ENCODE results near the gene CHI3L1. TPM values are rescaled to one million over a fixed set of nuclear protein-coding genes. Genes with fewer than 3 reads are reported as not detected.

Gene CHI3L1
- total and polyA plus RNA-seq, 4 donors = 5.0 to 34.7 (median 15.9) TPM

- no peaks in the 10 kb centered on the region for H3K36me3 ChIP-seq (ENCODE audit: control insufficient read depth in 4 of 4, insufficient read depth in 3 of 4, low read depth in 1 of 4, low read length in 3 of 4)
- no peaks in the 10 kb centered on the region for H3K27me3 ChIP-seq (ENCODE audit: control insufficient read depth in 4 of 4, insufficient read depth in 4 of 4, low read length in 3 of 4)
- no peak overlapping the region for H3K4me3 ChIP-seq (ENCODE audit: low read depth in 1 of 3, low read length in 3 of 3)
- no peaks in the 10 kb centered on the region for H3K9me3 ChIP-seq (ENCODE audit: control insufficient read depth in 4 of 4, low read length in 3 of 4)
- WGBS = 86% methylated on average over 1 of the region's 1 CpG
- H3K9ac ChIP-seq (ENCODE audit: low read depth in 1 of 2, low read length in 2 of 2) = no peak overlapping the region
- H3K27ac ChIP-seq (ENCODE audit: low read depth in 1 of 2, low read length in 2 of 2) = no peak overlapping the region
- H3K4me1 ChIP-seq (ENCODE audit: control insufficient read depth in 4 of 4, insufficient read depth in 4 of 4, low read length in 3 of 4) = peaks cover 0 to 17% (median 8%) of the 10 kb centered on the region in 4 donors
- TF ChIP-seq SP1 (IDR thresholded peaks at IDR 0.05) (no peak), HNF4A (conservative IDR thresholded peaks at IDR 0.05) (no peak)
- no peak for DNase-seq (ENCODE audit: low spot score)
These were observed 14.4 kb upstream of the CHI3L1 start for GRCh38 chr1:203200916-203201315.

DNA sequence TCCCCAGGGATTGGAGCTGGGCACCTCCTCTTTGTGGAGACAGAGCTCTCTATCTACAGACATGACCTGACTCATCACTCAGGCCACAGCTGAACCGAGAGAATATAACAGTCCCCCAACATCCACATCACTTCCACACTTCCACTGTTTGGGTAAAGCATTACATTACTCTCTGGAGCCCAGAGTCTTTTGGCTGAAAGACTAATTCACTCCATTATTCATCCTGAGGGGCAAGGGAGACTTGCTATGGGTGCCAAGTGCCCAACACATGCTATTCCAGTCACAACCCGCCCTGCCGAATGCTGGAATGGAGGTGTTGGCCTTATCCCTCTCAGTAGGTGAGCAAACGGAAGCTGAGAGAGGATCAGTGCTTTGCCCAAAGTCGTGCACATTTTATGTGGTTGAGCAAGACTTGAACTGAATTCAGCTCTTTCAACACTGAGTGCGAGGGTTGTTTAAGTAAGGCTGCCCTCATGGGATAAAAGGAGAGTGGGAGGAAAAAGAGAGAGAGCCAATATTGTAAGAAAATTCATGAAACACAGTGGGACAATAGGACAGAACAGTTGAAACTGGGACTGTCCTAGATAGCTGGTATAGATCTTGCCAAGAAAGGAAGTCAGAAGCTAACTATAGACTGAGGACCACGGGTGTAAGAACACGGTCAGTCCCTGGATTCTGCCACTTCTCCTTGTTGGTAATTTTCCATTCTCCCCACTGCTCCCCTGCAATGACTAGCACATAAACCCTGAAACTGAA, 13.5 kb upstream of the CHI3L1 start:
- no peaks in the 10 kb centered on the region for H3K36me3 ChIP-seq (ENCODE audit: control insufficient read depth in 4 of 4, insufficient read depth in 3 of 4, low read depth in 1 of 4, low read length in 3 of 4)
- WGBS = 37% methylated on average over 8 of the region's 8 CpGs
- H3K27ac ChIP-seq (ENCODE audit: low read depth in 1 of 2, low read length in 2 of 2) = peak overlapping the region; percentile 26 to 57
- DNase-seq (ENCODE audit: low spot score) = no peak
- no peak overlapping the region for H3K9ac ChIP-seq (ENCODE audit: low read depth in 1 of 2, low read length in 2 of 2)
- no peaks in the 10 kb centered on the region for H3K9me3 ChIP-seq (ENCODE audit: control insufficient read depth in 4 of 4, low read length in 3 of 4)
- no peak overlapping the region for H3K4me3 ChIP-seq (ENCODE audit: low read depth in 1 of 3, low read length in 3 of 3)
- no peaks in the 10 kb centered on the region for H3K27me3 ChIP-seq (ENCODE audit: control insufficient read depth in 4 of 4, insufficient read depth in 4 of 4, low read length in 3 of 4)
- peaks cover 0 to 17% (median 8%) of the 10 kb centered on the region in 4 donors for H3K4me1 ChIP-seq (ENCODE audit: control insufficient read depth in 4 of 4, insufficient read depth in 4 of 4, low read length in 3 of 4)
- peak in 1 of 2 donors; percentile 61 for TF ChIP-seq JUND (IDR thresholded peaks at IDR 0.05)
- peak; percentile 81 for TF ChIP-seq YY1 (IDR thresholded peaks at IDR 0.05)
- TF ChIP-seq FOXA1 (IDR thresholded peaks at IDR 0.05) = peak; percentile 37
- TF ChIP-seq HNF4G (IDR thresholded peaks at IDR 0.05) = peak; percentile 6
- TF ChIP-seq, protein P1, sequence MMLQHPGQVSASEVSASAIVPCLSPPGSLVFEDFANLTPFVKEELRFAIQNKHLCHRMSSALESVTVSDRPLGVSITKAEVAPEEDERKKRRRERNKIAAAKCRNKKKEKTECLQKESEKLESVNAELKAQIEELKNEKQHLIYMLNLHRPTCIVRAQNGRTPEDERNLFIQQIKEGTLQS (IDR thresholded peaks at IDR 0.05) = no peak
- peak; percentile 66 for TF ChIP-seq ZBTB33 (IDR thresholded peaks at IDR 0.05)
- peak; percentile 26 to 29 for TF ChIP-seq RAD21 (IDR thresholded peaks at IDR 0.05)
- peak; percentile 71 to 83 for TF ChIP-seq RXRA (IDR thresholded peaks at IDR 0.05)
- peak; percentile 65 to 76 for TF ChIP-seq HNF4A (conservative IDR thresholded peaks at IDR 0.05)
- TF ChIP-seq SP1 (IDR thresholded peaks at IDR 0.05) = peak; percentile 60
- peak; percentile 80 for TF ChIP-seq MAX (IDR thresholded peaks at IDR 0.05)
- no peak for TF ChIP-seq REST (IDR thresholded peaks at IDR 0.05)
- TF ChIP-seq EGR1 (IDR thresholded peaks at IDR 0.05; ENCODE audit: low read depth in 2 of 2) = peak; percentile 23 to 65
- TF ChIP-seq CTCF (IDR thresholded peaks at IDR 0.05; ENCODE audit: low read depth, low read length, missing input control) = no peak
- TF ChIP-seq FOXA2 (IDR thresholded peaks at IDR 0.05) = peak; percentile 45
- no peak for TF ChIP-seq TAF1 (conservative IDR thresholded peaks at IDR 0.05)
- TF ChIP-seq GABPA (IDR thresholded peaks at IDR 0.05 in 1 of 2, conservative IDR thresholded peaks at IDR 0.05 in 1 of 2) = peak in 1 of 2 donors; percentile 69
- peak; percentile 38 for TF ChIP-seq NR2F2 (IDR thresholded peaks at IDR 0.05)
